HG02678 (cell line): ENCODE data around the gene ORAI2.
A peak's percentile ranks its signal among the peaks of the same experiment; 100 is the strongest.
"Not testable (repeated sequence)": the region's sequence is repeated elsewhere in the genome, so short reads cannot be mapped to it uniquely, and the experiment has no call there.

Source experiments
- ATAC-seq: cut with Tn5 transposase; IDR thresholded peaks from one replicate; pipeline ENCODE4 v1.9.1; 2021; ENCODE audit warnings: mild to moderate bottlenecking, moderate library complexity; ENCODE audit not compliant: unreplicated experiment

Gene ORAI2

DNA sequence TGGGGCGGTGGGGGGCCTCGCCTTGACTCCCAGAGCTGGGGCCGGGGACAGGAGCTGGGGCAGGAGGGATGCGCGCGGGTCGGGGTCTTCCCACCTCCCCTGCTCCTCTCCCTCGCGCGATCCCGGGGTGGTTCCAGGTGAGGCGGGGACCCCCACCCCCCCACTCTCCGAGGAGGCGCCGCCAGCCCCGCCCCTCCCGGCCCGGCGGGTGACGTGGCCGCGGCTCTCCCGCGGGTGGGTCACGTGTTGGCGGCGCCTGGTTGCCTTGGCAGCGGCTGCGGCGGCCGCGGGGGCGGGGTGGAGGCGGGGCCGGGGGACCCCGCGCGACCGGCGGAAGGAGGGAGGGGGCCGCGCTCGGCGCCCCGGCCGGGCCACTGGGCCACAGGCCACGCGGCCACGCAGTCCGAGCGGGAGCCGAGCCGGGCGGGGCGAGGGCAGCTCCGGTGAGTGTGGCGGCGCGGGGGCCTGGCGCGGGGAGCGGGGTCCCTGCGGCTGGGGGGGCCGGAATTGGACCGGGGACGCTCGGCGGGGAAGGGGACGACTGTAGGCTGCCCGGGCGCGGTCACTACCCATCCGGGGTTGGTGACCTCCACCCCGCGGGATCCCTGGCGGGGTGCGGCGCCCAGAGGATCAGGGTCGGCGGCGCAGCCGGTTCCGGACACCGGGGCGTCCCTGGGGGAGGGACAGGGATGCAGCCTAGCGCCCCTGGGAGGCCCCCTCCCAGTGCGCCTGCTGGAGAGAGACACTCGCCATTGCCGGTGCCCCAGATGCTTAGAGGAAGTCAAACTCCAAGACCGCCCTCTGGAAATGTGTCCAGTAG is at the start of gene ORAI2:
Gene ORAI2, plus strand, starts transcription at position 357 of the 820 bp plus-strand sequence. CDS start 5,382 bp downstream, outside the sequence.
- peak; percentile 65 for ATAC-seq

DNA sequence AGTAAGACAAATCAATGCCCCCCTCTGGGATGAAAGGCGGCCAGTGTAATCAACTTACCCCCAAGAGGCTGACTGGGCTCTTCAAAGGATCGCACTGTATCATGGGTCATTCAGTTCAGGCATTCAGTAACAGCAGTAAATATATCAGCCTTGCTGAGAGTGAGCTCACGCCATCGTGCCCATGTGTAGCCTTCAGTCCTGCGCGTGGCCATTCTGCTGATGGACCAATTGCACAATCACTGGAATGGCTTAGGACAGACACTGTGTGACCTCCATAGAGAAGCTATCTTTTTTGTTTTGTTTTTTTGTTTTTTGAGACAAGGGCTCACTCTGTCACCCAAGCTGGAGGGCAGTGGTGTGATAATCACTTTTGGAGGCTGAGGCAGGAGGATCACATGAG is 46.3 kb upstream of the ORAI2 start:
- ATAC-seq = no peak

DNA sequence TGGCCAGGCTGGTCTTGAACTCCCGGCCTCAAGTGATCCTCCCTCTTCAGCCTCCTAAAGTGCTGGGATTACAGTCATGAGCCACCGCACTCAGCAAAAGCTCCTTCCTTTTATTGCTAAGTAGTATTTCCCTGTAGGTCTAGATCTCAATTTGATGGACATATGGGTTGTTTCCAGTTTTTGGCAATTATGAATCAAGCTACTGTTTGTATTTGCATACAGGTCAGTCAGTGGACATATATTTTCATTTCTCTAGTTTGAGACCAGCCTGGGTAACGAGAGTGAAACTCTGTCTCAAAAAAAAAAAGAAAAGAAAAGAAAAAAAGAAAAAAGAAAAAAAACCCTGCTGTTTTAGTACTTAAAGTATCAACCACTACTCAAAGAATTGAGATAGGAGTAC is 43.6 kb upstream of the ORAI2 start:
- no peak for ATAC-seq

DNA sequence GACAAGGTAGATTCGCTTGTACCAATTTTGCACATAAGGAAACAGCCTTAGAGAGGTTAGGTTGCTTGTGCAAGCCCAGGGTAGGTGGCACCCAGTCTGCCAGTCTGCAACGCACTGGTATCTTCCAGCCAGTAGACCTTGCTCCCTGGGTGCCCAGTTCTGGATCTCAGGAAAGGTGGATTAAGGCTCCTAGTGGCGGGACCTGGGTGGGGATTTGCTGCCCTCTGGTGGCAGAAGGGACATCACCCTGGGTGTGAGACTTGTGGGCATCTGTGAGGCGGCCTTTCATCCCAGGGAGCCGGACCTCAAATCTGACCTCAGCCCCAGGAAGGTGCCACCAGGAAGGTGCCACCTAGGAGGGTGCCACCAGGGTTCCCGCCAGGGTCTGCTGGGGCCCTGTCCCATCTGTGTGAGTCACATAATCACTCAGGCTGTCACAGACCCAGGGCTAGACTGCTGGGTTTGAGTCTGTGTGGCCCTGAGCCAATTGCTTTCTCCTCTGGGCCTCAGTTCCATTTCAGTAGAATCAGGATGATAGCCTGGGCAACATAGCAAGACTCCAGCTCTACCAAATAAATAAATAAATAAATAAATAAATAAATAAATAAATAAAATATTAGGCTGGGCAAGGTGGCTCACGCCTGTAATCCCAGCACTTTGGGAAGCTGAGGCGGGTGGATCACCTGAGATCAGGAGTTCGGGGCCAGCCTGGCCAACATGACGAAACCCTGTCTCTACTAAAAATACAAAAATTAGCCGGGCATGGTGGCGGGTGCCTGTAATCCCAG is 42.5 kb upstream of the ORAI2 start:
- no peak for ATAC-seq

DNA sequence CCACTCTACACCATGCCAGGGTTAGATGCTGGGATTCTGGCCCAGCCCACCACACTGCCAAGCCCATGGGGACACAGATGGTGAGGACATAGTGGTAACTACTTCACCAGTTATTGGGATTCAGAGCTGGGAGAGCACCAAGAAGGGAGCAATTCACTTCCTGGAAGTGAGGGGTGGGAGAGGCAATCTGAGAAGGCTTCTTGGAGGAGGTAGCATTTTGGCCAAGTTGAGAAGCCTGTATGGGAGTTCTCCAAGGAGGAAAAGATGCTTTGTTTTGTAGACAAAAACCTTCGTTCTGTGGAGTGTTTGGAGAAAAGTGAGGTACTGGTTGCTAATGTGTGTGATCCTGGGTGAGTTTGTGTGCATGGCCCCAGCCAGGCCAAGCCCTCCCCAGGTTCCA is 41.0 kb upstream of the ORAI2 start:
- ATAC-seq = no peak

DNA sequence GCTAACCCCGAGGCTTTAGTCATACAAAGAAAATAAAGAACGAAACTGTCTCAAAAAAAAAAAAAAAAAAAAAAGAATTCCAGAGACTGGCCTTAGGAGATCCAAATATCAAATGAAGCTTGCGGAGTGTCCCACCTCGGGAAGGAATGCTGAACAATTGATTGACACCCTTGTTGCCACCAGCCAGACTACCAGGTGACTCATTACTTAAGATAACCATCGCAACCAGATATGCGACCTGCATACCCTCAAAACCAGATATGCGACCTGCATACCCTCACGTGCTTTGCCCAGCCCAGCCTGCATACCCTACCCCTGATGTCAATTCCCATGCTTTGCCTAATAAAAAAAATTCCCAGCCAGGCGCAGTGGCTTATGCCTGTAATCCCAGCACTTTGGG is 39.9 kb upstream of the ORAI2 start:
- no peak for ATAC-seq

DNA sequence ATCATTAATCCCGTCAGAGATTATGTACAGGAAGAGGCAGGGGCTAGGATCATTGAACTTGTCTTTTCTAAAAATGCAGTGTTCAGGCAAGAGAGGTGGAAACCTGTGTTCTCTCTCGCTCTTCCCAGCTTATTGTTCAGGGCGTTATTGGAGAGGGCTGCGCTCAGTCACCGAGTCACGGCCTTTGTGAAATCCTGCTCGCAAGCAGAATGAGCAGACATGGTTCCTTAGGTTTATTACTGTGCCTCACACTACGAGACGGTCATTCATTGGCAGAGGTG is 37.8 kb upstream of the ORAI2 start:
- ATAC-seq = no peak

DNA sequence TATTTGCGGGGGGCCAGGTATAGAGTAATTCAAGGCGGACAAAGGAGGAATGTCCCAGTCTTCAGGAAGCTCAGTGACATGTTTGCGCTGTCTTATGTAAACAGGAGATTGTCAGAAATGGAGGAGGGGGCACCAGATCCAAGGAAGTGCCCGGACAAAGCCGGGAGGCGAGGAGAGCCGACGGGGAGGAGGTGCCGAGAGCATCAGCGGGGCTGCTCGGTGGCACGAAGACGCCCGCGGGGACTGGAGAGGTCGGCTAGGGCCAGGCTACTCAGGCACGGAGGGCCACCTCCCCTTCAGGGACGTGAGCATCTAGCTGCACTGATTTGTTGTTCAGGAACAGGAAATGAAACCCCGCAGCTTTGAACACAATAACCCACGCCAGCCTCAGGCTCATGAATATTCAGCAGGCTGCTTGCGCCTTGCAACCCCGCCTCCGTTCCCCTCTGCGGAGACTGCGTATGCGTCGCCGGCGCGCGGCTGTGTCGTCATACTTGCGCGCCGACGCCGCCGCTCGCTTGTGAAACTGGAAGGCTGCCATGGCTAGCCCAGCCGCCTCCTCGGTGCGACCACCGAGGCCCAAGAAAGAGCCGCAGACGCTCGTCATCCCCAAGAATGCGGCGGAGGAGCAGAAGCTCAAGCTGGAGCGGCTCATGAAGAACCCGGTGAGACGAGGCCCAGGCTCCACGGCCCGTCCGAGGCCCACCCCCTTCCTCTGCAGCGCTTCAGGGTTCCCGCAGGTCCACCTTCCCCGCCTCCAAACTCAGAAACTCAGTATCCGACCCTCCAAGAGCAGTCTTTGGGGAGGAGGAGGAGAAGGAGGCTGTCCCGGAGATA is 37.3 kb upstream of the ORAI2 start, which contains the start of gene PRKRIP1:
Gene PRKRIP1, plus strand, starts transcription at position 491 of the 837 bp plus-strand sequence. Its CDS starts 49 bp downstream, at position 540.
- ATAC-seq = peak; percentile 99

DNA sequence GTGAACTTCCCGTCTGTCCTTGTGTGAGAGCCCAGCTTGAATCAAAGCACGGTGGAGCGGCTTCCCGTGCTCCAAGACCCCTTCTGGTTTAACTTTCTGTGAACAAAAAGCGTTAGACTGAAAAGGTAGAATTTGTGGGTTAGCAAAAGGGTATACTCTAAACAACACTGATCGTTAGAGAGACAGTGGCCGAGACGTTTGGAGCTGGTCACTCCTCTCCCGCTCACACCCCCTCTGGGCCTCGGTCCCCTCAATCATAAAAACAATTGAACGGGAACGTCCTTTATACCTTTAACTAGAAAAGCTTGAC is 36.7 kb upstream of the ORAI2 start:
- no peak for ATAC-seq

DNA sequence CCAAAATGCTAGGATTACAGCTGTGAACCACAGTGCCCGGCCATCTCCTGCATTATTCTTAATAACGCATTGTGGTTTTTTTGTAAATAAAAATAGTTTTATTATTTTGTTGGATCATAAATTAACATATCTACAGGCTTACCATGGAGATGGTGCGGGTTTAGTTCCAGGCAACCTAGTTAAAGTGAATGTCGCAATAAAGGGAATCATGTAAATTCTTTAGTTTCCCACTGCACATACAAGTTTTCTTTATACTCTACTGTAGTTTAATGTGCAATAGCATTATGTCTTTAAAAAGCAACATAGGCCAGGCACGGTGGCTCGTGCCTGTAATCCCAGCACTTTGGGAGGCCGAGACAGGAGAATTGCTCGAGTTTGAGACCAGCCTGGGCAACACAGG is 34.8 kb upstream of the ORAI2 start:
- no peak for ATAC-seq

DNA sequence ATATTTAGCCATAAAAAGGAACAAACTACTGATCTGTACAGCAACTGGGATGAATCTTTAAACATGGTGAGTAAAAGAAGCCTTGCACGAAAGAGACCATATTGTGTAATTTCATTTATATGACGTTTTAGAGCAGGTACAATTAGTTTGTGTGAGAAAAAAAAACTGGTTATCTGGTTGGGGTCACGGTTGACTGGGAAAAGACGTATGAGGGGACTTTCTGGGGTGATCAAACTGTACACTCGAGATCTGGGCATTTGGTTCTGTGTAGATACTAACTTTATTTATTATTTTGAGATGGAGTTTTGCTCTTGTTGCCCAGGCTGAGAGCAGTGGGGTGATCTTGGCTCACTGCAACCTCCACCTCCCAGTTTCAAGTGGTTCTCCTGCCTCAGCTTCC is 33.0 kb upstream of the ORAI2 start:
- no peak for ATAC-seq

DNA sequence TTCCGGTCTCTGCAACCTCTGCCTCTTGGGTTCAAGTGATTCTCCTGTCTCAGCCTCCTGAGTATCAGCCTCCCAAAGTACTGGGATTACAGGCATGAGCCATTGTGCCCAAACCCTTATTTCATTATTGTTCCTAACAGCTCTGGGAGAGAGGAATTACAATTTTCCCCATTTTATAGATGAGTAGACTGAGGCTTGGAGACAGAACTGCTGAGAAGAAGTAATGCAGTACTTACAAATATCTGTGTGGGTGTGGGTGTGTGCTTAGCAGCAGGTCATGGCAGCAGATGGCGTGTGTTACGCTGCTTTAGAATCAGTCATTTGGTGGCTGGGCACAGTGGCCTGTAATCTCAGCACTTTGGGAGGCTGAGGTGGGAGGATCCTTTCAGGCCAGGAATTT is 29.8 kb upstream of the ORAI2 start:
- no peak for ATAC-seq

DNA sequence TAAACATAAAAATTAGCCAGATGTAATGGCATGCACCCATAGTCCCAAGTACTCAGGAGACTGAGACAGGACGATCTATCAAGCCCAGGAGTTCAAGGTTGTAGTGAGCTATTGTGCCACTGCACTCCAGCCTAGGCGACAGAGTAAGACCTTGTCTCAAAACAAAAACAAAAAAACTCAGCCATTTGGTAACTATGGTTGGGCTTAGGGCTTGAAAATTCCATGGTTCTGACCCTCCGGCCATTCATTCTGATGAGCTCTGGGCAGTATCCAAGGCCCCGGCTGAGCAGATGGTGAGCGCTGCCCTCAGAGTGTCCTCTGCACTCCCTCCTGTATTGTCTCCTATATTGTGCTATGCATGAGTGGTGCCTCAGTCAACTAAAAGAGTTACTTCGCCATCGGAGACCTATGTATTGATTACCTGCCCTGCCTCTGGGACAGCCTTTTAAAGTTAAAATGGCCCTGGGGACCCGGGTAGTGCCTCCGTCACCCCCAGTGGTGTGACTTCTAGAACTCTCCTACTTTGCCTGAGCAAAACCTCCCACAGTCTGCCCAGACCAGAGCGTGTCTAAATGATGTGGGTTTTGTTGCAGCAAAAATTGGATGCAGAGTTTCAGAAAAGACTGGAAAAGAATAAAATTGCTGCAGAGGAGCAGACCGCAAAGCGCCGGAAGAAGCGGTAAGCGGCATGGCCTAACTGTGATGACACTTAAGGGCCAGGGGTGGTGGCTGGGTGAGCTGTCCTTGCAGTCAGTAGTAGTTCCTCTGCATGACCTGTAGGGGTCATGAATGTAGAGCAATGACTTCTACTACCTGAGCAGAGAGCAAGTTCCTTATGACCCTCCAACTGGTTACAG is 29.1 kb upstream of the ORAI2 start:
- ATAC-seq = peak; percentile 83

DNA sequence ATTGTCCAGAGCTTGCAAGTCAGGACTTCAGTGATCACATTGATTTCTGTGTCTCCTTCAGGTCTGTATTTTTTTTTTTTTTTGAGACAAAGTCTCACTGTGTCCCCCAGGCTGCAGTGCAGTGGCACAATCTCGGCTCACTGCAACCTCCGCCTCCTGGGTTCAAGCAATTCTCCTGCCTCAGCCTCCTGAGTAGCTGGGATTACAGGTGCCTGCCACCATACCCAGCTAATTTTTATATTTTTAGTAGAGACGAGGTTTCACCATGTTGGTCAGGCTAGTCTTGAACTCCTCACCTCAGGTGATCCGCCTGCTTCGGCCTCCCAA is 28.6 kb upstream of the ORAI2 start:
- ATAC-seq = not testable (repeated sequence)

DNA sequence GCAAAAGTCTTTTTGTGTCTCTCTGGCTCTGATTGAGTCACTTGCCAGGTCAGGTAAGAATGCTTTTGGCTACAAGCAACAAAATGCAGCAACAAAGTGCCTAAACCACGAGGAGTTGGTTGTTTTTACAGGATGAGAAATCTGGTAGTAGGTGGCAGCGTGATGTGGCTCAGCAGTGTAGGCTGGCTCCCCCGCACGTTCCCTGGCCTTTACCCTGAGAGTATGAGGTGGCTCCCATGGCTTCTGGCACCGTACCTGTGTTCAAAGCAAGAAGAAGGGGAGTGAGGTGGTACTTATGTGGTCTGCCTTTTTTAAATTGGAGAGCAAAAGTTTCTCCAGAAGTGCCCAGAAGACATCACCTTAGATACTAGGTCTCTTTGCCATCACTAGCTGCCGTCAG is 25.5 kb upstream of the ORAI2 start:
- ATAC-seq = no peak

DNA sequence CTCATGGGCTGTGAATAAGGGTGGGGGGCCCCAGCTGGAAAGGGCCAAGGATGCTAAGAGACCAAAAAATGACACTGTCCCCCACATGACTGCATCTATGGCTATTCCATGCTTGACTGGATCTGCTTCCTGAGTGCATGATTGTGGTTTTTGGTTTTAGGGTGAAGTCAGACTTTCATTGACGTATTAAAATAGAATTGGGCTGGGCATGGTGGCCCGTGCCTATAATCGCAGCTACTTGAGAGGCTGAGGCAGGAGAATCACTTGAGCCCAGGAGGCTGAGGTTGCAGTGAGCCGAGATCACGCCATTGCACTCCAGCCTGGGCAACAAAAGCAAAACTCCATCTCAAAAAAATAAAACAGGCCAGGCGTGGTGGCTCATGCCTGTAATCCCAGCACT is 24.8 kb upstream of the ORAI2 start:
- ATAC-seq = peak; percentile 58

DNA sequence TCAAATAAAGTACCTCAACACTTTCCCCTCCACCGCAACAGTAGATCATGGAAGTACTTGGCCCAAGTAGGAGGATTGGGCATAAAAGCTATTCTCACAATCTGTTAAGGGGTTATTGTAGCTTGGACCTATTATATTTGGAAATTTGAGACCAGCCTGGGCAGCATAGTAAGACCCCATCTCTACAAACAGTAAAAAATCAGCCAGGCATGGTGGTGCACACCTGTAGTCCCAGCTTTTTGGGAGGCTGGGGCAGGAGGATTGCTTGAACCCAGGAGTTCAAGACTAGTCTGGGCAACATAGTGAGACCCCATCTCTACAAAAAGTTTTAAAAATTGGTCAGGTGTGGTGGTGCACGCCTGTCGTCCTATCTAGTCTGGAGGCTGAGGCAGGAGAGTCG is 24.0 kb upstream of the ORAI2 start:
- ATAC-seq = no peak

DNA sequence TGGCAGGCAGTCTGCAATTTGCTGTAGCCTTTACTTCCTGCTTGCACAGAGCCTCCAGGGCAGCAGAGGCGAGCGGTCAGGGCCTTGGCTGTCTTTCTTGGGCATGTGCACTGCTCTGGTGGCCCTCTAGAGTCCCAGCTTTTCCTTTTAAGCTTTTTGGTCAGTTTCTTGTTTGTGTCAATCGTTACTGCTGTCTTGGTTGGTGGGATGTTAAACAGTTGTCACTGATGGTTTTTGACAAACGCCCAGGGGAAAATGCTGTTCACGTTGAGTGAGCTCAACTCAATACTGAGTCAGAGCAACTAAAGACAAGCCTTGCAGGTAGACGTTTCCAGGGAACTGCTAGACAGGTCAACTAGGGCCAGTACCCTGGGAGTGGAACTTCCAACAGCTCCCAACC is 23.3 kb upstream of the ORAI2 start:
- ATAC-seq = no peak

DNA sequence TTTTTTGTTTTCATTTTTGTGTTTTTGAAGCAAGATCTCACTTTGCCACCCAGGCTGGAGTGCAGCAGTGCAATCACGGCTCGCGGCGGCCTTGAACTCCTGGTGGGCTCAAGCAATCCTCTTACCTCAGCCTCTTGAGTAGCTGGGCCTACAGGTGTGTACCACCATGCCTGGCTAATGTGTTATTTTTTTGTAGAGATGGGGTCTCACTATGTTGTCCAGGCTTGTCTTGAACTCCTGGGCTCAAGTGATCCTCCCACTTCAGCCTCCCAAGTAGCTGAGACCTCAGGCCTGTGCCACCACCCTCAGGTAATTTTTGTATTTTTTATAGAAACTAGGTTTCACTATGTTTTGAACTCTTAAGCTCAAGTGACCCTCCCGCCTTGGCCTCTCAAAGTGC is 22.5 kb upstream of the ORAI2 start:
- no peak for ATAC-seq

DNA sequence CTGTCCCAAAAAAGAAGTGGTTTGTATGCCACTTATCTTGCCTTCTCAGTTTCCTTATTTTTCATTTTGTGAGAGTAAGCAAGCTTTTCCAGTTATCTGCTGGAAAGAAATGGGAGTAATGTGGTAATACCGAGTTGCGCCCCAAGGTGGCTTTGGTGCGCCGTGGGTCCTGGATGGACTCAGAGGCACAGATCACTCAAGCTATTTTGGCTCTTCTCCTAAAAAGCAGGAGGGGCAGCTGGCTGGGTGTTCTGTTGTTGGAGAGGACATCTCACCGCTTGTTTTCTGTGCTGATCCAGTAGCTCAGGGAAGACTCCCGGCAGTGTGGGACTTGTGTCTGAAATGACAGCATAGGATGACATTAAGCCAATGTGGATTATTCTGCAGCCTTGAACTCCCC is 20.8 kb upstream of the ORAI2 start:
- ATAC-seq = no peak

DNA sequence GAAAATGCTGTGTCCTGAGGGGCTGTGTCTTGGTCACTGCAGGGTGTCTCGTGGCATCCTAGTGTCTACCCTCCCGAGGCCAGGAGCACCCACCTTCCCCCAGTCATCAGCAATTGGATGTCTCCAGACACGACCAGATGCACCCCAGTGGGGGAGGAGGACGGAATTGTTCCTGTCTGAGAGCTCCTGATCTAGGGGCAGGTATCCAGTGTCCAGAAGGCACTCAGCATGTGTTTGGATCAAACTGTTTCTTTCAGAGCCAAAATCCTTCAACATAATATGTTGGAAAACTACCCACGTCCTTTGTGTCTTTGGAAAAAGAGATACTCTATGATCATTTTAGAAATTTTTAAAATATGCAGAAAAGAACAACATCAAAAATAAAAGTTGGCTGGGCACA is 20.3 kb upstream of the ORAI2 start:
- ATAC-seq = no peak
